Activated gamma-delta T cell (primary cell): ENCODE measurements around the gene NANP.

Experiments
- DNase-seq: peaks from one replicate; lab custom pipeline; 2025; lab: John Stamatoyannopoulos, UW

The NANP gene

DNA sequence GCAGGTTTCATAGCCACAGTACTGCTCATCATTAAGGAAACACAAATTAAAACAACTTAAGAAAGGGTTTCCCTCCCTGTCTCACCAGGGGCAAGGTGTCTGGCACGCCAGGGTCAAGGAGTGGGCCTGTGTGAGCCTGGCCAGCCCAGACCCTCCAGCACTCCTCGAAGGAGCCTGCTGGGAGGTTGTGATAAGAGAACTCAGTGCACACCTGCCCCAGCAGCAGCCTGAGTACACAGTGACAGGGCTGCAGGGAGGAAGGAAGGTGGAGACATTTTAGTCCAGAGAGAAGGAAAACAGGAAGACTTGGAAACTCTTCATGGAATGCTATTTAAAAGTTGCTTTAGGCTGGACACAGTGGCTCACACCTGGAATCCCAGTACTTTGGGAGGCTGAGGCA, 52.6 kb downstream of the NANP start:
- DNase-seq = no peak

- no peak for DNase-seq
Measured at GRCh38 chr20:25570148-25570530, 53.7 kb downstream of the NANP start.

DNA sequence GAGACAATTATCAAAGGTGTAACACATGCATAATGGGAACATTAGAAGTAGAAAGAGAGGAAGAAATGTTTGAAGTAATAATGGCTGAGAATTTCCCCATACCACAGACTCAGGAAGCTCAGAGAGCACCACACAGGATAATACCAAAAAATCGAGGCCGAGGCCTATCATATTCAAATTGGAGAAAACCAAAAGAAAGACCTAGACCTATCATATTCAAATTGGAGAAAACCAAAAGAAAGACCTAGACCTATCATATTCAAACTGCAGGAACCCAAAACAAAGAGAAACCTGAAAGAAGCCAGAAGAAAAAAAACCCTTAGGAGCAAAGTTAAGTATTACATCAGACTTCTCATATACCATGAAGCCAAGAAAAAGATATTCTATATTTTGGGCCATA, 56.5 kb downstream of the NANP start:
- DNase-seq = no peak

DNA sequence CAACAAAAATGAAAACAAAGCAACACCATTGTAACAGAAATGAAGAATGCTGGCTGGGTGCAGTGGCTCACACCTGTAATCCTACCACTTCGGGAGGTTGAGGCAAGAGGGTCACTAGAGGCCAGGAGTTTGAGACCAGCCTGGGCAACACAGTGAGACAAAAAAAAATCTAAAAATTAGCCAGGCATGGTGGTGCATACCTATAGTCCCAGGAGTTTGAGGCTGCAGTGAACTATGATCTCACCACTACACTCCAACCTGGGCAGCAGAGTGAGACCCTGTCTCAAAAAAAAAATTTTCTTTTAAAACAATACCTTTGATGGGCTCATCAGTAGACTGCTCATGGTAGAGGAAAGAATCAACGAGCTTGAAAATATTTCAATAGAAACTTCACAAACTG, 57.0 kb downstream of the NANP start:
- DNase-seq = no peak

DNA sequence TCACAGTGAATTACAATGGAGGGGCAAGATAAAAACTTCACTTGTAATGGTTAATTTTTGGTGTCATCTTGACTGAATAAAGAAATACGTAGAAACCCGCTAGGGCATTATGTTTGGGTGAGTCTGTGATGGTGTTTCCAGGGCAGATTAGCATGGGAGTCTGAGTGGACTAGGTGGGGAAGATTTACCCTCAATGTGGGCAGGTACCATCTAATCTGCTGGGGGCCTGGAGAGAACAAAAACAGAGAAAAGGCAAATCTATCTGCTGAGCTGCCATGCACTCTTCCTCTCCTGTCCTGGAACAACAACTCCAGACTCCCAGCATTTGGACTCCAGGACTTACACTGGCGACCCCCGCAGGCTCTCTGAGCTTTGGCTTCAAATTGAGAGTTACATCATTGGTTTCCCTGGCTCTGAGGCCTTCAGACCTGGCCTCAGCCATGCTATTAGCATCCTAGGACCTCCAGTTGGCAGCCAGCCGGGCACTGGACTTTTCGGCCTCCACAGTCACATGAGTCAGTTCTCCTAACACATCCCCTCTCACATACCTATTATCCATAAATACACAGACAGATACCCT, 58.1 kb downstream of the NANP start:
- DNase-seq = no peak

- DNase-seq = no peak
Measured at GRCh38 chr20:25563876-25564275, 59.9 kb downstream of the NANP start.

GRCh38 chr20:25563362-25563761, 60.5 kb downstream of the NANP start:
- DNase-seq = no peak
